CD4-positive, alpha-beta T cell treated with Interferon gamma for 1 hour (primary cell): Measurements from ENCODE around the gene CAMSAP2.

Experiments used
- DNase-seq: peaks from one replicate; pipeline ENCODE4 v3.0.0-alpha.2; 2020

CAMSAP2 gene

DNA sequence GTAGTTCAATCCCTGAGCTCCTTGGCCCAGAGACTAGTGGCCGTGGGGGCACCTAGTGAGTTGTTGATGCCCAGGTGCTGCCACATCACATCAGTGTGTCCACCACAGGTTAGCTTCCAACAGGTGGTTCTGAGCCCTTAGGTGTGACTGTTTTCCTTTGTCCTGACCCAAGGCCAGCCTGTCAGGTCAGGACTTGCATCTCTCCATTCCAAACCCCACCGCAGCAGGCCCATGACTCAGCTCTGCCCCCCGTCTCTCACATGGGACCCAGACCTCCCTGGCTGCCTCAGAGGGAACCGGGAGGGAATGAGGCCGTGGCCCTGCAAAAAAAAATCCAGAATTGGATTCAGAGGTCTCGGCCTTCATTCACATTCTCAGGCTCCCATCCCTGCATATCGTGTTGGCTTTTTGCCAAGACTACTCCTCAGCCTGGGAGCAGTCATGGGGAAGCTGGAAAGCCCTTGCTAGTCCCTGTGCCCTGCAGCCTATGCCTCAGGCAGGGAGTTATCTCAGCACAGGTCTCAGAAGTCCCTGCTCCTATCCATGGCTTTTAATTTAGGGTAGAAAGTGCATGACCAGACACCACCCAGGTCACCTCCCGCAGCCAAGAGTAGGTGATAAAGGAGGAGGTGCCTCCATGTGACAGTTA is 163.2 kb downstream of the CAMSAP2 start:
- no peak for DNase-seq

DNA sequence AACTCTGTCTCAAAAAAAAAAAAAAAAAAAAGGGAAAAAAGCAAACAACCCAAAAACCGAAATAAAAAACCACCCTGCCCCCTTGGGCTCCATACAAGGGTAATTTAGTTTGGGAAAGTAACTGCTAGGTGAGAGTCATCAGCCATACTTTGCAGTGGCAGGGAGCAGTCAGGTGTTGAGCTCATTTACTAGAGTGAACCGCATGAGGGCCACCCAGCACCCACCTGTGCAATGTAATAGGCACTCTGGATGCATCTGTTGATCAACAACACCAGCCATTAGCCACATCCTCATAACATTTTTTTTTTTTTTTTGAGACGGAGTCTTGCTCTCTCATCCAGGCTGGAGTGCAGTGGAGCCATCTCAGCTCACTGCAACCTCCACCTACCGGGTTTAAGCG is 165.1 kb downstream of the CAMSAP2 start:
- no peak for DNase-seq

DNA sequence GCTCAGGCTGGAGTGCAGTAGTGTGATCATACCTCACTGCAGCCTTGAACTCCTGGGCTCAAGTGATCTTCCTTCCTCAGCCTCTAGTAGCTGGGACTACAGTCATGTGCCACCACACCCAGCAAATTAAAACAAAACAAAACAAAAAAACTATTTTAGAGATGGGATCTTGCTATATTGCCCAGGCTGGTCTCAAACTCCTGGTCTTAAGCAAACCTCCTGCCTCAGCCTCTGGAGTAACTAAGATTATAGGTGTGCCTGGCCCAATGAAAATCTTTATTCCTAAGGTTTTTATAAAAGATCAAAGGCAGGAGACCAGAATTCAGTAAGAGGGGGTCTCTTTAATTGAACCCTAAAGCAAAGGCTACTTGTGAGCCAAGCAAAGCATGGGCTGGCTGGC is 166.1 kb downstream of the CAMSAP2 start:
- no peak for DNase-seq

DNA sequence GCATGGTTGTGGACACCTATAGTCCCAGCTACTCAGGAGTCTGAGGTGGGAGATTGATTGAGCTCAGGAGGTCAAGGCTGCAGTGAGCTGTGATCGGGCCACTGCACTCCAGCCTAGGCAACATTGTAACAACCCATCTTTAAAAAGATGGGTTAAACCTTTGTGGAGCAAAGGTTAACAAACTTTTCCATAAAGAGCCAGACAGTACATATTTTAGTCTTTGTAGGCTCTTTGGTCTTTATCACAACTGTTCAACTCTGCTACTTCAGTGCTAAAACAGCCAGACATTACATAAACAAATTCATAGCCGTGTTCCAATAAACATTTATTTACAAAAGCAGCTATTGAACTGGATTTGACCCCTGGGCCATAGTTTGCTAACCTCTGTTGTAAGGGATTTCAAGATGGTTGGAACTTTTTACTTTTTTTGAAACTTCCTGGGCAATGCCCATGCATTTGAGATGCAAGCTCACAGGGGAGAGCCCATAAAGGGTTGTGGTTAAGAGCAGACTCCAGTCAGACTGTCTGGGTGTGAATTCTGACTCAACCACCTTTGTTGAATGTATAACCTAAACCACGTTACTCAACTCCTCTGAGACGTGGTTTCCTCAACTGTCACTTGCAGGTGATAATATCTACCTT is 166.8 kb downstream of the CAMSAP2 start:
- peak; percentile 17 for DNase-seq

DNA sequence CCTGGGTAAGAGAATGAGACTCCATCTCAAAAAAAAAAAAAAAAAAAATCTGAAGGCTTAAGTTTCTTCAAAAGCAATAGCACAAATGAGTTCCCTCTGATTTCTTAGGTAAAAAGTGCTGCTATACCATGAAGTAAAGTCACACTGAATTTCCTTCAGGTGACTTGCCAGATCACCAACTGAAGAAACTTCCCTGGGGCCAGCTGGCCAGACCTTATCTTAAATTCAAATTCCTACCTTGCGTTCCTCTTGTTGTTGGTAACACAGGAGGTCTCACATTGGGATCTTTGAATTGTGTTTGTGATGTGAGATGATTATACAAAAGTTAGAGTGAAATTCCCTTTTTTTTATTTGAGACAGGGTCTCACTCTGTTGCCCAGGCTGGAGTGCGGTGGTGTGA is 167.8 kb downstream of the CAMSAP2 start:
- no peak for DNase-seq

DNA sequence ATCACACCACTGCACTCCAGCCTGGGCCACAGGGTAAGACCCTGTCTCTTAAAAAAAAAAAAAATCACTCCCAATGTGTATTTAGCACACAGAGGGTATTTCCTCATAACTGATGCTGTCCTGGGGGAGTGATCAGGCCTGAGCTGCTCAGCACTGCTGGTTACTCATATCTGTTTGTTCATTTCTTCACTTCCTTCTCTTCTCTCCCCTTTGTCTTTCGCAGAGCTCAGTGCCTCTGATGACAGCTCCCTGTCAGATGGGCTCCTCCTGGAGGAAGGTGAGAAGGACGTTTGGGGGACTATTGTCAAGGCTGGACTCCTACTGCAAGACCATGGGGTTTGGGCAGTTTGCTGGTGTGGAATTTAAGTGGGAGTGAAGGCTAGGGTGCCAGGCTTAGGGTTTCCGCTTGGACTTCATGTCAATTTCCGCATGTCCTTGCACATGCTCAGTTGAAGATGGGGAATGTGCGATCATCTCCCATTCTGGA is 169.0 kb downstream of the CAMSAP2 start:
- no peak for DNase-seq

DNA sequence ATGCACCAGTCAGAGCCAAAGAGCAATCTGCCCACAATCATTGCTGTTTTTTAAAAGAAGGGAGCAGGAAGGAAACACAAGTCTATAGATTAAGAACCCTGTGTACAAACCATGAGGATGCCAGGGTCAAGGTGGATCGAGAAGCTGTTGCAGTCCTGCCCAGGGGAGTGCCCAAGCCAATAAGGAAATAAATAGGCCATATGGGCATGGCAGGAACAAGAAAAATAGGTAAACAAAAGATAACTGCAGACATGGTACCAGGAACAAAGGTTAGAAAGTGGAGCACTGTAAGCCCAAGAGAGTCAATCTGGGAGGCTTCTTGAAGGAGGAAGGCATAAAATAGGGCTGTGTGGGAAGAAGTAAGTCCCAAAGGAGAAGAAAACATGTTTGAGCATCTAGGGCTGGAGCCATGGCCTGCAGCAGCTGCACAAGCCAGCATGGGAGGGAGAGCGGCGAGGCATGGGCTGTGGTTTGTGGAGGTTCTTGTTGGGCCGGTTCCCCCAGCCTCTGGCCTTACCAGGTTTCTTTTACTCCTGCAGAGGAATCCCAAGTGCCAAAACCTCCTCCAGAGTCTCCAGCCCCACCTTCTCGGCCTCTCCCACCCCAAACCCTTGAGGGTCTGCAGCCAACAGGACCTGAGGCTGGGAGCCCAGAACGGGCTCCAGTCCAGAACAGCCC is 169.6 kb downstream of the CAMSAP2 start:
- DNase-seq = no peak

DNA sequence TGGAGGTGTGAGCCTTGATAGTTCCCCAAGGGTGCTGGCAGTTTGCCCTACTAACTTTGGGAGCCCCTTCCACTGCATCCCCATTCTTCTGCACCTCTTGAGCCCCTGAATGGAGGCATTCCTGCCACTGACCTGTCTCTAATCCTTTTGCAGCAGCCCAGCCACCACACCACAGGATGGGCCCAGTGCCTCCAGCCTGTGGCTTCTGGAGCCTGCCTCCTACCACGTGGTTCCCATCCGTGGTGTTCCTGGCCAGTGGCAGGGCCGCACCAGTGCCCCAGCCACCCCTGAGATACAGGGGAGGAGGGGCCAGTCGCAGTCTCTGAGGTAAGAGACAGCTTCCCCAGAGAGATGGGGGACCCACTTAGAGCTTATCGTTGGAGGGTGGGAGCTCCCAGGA is 170.4 kb downstream of the CAMSAP2 start:
- DNase-seq = no peak

DNA sequence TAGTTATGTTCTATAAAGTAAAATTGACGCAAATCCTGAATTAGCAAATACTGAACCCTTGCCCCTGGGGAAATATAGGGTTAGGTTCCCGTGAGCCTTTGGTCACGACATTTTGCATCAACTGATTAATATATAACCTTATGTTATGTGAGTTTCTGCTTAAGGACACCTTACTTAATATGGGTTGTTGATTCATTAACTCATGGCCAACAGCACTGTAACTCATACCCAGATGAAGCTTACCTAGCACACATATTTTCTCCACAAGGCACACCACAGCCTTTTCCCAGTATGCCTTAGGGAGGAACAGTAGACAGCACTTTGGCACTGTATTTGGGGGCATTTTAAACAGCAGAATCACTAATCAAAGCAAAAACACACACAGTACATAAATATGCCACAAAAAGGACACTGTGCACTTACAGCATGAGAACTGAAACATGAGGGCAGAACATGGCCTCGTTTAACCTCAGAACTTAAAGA is 171.1 kb downstream of the CAMSAP2 start:
- DNase-seq = no peak
